ENCODE results near the gene ALKBH5.
A peak's percentile ranks its signal among the peaks of the same experiment; 100 is the strongest.

Gene ALKBH5

DNA sequence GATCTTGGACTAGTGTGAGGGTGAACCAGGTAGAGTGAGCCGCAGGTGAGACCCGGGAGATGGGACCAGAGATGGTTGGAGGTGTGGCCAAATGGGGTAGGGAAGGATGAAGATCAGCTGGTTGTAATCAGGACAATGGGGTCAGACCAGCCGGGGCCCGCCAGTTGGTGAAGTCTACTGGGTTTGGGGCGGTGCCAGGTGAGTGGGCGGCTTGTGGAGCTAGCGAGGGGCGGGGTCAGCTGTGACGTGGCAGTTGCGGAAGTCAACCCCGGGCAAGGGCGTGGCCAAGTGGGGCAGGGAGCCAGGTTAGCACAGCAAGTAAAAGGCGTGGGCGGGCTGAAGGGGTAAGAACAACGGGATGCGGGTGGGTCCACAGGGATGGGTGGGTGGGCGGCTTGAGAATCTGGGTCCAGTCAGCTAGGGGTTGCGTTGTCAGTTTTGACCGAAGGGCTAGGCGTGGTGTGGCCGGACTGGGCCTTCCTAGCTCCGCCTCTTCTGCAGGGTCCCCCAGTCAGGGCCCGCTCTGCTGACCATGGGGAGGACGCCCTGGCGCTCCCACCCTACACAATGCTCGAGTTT lies 25.5 kb upstream of the ALKBH5 start:
- DNase-seq (ENCODE audit: low read depth) = peak; percentile 90

DNA sequence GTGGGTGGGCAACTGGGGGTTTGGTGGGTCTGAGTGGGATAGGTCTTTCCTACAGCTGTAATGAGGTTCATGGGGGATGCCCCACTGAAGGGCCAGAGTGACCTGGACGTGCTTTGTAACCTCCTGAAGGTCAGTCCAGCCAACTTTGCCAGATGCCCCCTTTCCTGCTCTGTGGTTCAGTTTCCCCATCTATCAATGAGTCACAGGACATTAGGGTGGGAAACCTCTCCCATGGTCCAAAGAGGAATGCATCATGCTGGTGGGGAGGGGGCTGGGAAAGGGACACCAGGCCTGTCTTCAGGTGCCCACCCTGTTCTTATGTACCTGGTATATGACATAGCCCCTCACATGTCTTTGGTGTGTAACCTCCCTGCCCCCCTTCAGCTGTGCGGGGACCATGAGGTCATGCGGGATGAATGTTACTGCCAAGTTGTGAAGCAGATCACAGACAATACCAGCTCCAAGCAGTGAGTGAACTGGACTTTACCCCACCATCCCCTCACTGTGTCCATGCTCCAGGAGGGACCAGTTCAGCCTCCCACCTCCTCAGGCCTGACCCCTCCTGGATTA lies 24.0 kb upstream of the ALKBH5 start:
- DNase-seq (ENCODE audit: low read depth) = no peak

DNA sequence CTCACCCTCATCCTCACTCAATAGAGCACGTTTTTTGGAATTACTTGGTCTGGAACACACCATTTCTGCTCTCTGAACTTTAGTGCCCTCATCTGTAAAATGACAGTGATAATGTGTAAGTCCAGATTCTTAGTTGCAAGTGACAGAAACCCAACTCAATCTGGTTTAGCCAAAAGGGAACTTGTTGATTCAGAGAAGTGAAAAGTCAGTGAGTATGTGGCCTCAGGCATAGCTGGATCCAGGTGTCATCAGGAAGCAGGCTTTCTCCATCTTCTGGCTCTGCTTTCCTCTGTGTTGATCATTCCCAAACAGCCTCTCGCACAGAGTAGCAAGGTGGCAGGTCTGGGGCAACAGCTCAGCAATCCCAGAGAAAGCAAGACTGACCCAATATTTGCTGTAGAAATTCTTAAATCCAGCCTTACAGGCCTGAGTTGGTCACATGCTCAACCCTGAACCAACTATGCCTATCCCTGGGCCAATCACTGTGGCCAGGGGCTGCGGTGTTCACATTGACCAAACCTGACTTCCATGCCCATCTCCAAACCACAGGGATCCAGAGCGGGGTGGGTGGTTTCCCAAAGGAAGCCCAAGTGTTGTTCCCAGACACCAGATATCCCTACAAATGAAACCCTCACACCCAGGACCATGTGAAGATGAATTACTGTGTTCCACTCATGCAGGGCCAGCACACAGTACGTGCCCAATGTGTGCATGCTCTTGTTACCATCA lies 23.3 kb upstream of the ALKBH5 start:
- no peak for DNase-seq (ENCODE audit: low read depth)

DNA sequence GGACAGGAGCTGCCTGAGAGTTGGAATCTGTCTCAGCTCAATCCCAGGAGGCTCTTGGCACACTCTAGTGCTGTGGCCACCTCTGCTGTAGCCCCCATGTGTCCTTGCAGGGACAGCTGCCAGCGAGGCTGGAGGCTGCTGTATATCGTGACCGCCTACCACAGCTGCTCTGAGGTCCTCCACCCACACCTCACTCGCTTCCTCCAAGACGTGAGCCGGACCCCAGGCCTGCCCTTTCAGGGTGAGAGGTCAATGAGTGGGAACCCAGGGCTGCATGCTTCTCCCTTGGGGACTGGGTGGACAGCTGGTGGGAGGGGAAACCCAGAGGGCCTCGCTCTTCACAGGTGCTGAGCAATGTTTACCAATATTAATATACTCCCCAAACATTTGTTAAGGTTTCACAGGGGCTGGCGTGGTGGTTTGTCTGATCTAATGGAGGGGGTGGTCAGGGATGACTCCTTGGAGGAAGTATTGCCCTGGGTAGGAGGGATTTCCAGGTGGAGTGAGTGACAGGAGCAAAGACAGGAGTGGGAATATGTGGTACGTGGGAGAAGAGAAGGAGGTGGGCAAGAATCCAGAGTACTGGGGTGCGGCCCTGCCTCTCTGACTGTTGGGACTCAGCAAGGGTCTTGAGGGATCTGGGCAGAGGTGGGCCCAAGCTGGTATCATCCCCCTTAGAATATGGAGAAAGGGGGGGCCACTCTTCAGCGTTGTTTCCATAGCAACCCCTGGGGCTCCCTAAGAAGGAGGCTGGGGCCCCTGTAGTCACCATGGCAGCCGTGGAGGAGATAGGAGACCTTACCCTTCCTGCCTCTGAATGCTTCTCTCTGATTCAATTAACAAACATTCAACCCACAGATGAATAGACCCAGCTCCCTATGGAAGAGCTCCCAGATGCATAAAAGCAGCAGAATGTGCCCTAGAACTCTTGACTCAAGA lies 22.2 kb upstream of the ALKBH5 start:
- DNase-seq (ENCODE audit: low read depth) = no peak

DNA sequence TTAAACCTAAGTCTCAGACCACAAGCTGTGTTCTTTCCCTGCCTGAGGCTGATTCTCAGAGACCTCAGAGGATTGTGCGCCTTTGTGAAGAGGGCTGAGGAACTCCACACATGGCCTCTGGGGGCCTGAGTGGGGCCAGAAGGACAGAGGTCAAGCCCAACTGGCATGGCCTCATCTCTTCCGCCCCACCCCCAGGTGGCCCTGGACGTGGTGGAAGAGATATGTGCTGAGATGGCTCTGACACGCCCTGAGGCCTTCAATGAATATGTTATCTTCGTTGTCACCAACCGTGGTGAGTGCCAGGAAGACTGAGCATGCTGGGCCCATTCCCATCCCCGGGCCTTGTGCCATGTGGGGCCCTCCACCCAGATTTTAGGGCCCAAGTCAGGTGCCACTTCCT lies 20.1 kb upstream of the ALKBH5 start:
- no peak for DNase-seq (ENCODE audit: low read depth)

DNA sequence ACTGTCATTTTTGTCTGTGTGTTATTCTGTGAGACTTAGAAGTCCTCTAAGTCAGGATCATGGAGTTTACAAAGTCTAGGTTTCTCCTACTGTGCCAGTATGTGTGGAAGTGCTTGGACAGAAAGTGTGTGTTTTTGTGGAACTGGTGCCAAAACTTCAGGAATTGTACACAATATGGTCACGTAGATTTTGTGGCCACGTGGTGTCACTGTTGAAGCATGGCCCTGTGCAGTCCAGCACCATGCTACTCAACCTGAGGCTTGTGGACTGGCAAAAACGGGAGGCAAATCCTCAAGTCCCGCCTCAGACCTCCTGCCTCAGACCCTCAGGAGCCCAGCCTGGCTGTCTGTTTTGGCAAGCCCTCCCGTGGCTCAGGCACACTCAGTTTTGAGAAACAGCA lies 16.7 kb upstream of the ALKBH5 start:
- DNase-seq (ENCODE audit: low read depth) = no peak

- no peak for DNase-seq (ENCODE audit: low read depth)
Observed at GRCh38 chr17:18167421-18167820, 16.2 kb upstream of the ALKBH5 start.

- DNase-seq (ENCODE audit: low read depth) = no peak
Observed at GRCh38 chr17:18172531-18173278, 10.9 kb upstream of the ALKBH5 start.

DNA sequence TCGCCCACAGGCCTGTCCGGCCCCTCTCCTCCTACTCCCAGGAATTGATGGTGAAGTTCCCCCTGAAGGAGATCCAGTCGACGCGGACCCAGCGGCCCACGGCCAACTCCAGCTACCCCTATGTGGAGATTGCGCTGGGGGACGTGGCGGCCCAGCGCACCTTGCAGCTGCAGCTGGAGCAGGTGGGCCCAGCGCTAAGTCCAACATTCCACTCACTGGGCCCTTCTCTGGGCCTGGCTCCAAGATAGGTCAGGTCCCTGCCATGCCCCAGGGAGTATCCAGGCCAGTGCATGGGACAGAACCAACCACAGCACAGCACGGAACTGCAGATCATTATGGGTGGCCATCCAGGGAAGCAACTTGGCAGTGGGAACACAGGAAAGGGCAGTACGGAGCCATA lies 9.9 kb upstream of the ALKBH5 start:
- no peak for DNase-seq (ENCODE audit: low read depth)

DNA sequence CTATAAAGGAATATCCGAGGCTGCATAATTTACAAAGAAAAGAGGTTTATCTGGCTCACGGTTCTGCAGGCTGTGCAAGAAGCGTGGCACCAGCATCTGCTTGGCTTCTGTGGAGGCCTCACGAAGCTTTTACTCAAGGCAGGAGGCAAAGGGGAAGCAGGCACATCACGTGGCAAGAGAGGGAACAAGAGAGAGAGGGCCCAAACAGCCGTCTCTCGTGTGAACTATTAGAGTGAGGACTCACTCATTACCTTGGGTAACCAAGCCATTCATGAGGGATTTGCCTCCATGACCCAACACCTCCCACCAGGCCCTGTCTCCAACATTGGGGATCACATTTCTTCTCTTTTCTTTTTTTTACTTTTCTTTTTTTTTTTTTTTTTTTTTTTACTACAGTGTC lies 7.5 kb upstream of the ALKBH5 start:
- no peak for DNase-seq (ENCODE audit: low read depth)

- no peak for DNase-seq (ENCODE audit: low read depth)
Observed at GRCh38 chr17:18177133-18177532, 6.5 kb upstream of the ALKBH5 start.

DNA sequence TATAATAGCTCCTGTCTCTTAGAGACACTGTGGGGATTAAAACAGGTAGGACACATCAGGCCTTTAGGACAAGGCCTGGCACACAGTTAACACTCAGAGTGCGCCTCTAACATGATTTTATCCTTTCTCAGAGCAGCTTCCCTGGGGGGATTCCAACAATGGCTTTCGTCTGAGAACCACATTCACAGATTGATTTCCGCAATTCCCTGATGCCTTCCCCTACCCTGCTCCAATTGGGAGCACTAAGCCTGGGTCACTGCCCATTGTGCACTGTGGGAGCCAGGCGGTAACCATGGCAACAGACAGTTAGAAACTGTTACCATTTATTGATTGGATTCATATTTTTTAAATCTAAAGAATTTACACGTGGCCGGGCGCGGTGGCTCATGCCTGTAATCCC lies 5.9 kb upstream of the ALKBH5 start:
- DNase-seq (ENCODE audit: low read depth) = no peak

DNA sequence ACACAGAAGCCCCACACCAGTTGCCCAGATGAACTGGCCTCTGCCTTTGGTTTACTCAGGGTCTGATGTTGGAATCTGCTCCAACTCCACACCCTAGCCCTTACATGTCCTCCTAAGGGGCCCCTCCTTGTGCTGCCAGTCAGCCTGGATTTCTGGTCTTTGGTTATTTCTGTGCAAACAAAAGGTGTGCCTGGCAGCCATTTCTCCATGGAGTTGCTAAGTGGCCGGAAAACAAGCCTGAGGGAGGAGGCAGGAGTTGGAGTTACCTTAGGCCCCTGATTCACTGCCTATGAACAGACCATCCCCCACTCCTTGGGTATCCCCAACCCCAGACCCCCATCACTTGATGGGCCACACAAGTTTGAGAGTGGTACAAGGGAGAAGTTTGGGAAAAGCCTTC lies 4.4 kb upstream of the ALKBH5 start:
- DNase-seq (ENCODE audit: low read depth) = no peak

- DNase-seq (ENCODE audit: low read depth) = no peak
Observed at GRCh38 chr17:18179804-18180203, 3.8 kb upstream of the ALKBH5 start.

GRCh38 chr17:18181358-18181757 lies 2.3 kb upstream of the ALKBH5 start:
- no peak for DNase-seq (ENCODE audit: low read depth)

DNA sequence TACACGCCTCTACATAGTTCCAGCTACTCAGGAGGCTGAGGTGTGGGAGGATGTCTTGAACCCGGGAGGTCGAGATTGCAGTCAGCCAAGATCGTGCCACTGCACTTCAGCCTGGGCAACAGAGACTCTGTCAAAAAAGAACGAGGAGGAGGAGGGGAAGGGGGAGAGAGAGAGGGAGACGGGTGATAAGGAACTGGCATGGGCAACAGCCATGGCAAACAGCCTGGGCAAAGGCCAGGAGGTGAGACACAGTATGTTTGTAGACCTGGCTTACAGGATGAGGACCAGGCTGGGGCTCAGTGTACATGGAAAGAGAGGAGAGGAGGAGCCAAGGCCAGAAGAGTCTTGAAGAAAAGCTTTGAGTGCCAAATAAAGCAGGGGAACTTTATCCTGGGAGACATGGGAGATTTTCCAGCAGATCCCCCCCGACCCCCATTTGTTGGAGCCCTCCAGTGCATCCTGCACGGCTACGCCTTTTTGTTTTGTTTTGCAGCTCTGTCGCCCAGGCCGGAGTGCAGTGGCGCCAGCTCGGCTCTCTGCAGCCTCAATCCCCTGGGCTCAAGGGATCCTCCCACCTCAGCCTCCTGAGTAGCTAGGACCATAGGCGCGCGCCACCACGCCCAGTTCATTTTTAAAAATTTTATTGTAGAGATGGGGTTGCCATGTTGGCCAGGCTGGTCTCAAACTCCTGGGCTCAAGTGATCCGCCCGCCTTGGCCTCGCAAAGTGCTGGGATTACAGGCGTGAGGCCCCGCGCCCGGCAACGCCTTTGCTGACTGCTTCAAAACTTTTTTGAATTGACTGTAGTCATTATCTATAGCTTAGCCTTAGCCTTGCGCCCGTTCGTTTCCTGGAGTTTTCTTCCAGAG lies 1.3 kb upstream of the ALKBH5 start:
- DNase-seq (ENCODE audit: low read depth) = no peak

DNA sequence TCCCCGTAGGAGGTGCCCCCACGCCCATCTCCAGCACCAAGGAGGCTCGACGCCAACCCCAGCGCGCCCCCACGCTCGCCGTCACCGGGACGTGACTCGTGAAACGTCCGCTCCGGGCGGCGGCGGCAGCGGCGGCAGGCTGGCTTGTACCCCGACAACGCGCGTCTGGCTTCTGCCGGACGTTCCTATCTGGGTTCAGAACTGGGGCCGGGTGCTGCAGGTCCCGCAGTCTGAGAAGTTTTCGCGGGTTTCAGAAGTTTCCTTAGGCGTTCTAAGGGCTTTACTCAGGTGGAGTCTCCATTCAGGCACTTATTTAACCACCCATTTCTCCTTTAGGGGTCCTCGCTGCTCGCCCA lies 672 bp upstream of the ALKBH5 start:
- DNase-seq (ENCODE audit: low read depth) = peak; percentile 76

GRCh38 chr17:18184143-18185031 lies 759 bp downstream of the ALKBH5 start:
- peak; percentile 51 for DNase-seq (ENCODE audit: low read depth)

- no peak for DNase-seq (ENCODE audit: low read depth)
Observed at GRCh38 chr17:18185391-18185790, 1.8 kb downstream of the ALKBH5 start.

All from stimulated activated CD8-positive, alpha-beta memory T cell treated with anti-CD3 and anti-CD28 coated beads, Interleukin-4, amount 100 ng/mL, for 24 hours (primary cell).